Articular chondrocyte of knee joint (primary cell): ENCODE data around the gene GPR153. TPM values are rescaled to one million over a fixed set of nuclear protein-coding genes. Genes with fewer than 3 reads are reported as not detected.

Source experiments
- total RNA-seq: library from RNA; depleted of rRNA; stranded (reverse); fragments of >200 nt; gene quantifications from 2 replicates; pipeline ENCODE4 v1.2.3, GENCODE V29; 2012

Gene GPR153
- total RNA-seq: 5.6 and 8.1 TPM in 2 replicates

GRCh38 chr1:6260961-6261614, at the start of gene GPR153:
Gene GPR153, minus strand, starts transcription at chr1:6261098. Its CDS starts 6,193 bp downstream, at chr1:6254905.

GRCh38 chr1:6243993-6244392, 16.9 kb downstream of the GPR153 start, which contains the start of gene HES3:
Gene HES3, plus strand, starts transcription at chr1:6244179. Its CDS starts 187 bp downstream, at chr1:6244366.

GRCh38 chr1:6205849-6206519, 54.9 kb downstream of the GPR153 start, which contains the start of gene RNF207:
Gene RNF207, plus strand, starts transcription at chr1:6206119. Its CDS starts 417 bp downstream, at chr1:6206536.

GRCh38 chr1:6199298-6200187, 61.4 kb downstream of the GPR153 start, which contains the start of gene RPL22:
Gene RPL22, minus strand, starts transcription at chr1:6199595. Its CDS starts 22 bp downstream, at chr1:6199573.

Other genes starting within 250 kb of the GPR153 start
- 4.1 and 5.4 TPM in 2 replicates for gene KCNAB2, start 215.2 kb downstream of the GPR153 start, total RNA-seq
- 0.11 and 0.13 TPM in 2 replicates for gene CHD5, start 80.8 kb downstream of the GPR153 start, total RNA-seq
- 118 and 161 TPM in 2 replicates for gene RPL22, start 61.5 kb downstream of the GPR153 start, total RNA-seq
- 10.7 and 12.0 TPM in 2 replicates for gene RNF207, start 55.0 kb downstream of the GPR153 start, total RNA-seq
- 75.9 and 86.5 TPM in 2 replicates for gene ICMT, start 25.1 kb downstream of the GPR153 start, total RNA-seq
- gene HES3, start 16.9 kb downstream of the GPR153 start, total RNA-seq: not detected in 2 replicates
- gene ACOT7, start 132.7 kb upstream of the GPR153 start, total RNA-seq: 25.9 and 32.6 TPM in 2 replicates
- gene HES2, start 158.8 kb upstream of the GPR153 start, total RNA-seq: under 0.01 TPM in 1 of 2 replicates, not detected in the other
- under 0.01 TPM in 1 of 2 replicates, not detected in the other for gene ESPN, start 163.7 kb upstream of the GPR153 start, total RNA-seq
- gene TNFRSF25, start 205.1 kb upstream of the GPR153 start, total RNA-seq: 1.2 and 2.8 TPM in 2 replicates
- gene PLEKHG5, start 230.6 kb upstream of the GPR153 start, total RNA-seq: 3.9 and 5.0 TPM in 2 replicates